Hematopoietic multipotent progenitor cell treated with erythropoietin and hydrocortisone succinate and interleukin-3 and kit ligand, for 6 days (in vitro differentiated cells): ENCODE measurements around the gene AGRP.
"Not testable (repeated sequence)": the region's sequence is repeated elsewhere in the genome, so short reads cannot be mapped to it uniquely, and the experiment has no call there.

Source experiments
- DNase-seq: peaks from one replicate; pipeline ENCODE4 v3.0.0-alpha.2; 2015

The AGRP gene

DNA sequence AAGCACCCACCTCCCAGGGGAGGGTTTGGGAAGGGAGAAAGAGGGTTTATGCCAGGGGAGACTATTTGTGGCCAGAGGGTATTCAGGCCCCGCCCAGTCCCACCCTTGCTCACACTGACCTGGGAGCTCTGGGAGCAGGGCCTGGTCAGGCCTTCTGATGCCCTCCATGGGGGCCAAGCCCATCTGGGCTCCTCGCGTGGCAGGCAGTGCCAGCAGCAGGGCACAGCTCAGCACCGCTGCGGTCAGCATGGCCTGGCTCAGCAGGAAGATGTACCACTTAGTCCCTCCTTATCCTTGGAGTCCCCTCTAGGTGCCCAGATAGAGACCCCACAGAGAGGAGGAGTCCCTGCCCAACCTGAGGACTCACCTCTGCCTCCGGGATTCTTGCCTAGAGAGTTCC lies at the start of gene AGRP:
Gene AGRP (minus strand): TSS at position 398 of the 400 bp plus-strand sequence. CDS start 149 bp downstream, at position 249.
- DNase-seq: no peak

- peak; percentile 57 for DNase-seq
Observed at GRCh38 chr16:67531247-67531646, 47.9 kb upstream of the AGRP start.

GRCh38 chr16:67530013-67530939 lies 46.9 kb upstream of the AGRP start:
- peak; percentile 32 for DNase-seq

DNA sequence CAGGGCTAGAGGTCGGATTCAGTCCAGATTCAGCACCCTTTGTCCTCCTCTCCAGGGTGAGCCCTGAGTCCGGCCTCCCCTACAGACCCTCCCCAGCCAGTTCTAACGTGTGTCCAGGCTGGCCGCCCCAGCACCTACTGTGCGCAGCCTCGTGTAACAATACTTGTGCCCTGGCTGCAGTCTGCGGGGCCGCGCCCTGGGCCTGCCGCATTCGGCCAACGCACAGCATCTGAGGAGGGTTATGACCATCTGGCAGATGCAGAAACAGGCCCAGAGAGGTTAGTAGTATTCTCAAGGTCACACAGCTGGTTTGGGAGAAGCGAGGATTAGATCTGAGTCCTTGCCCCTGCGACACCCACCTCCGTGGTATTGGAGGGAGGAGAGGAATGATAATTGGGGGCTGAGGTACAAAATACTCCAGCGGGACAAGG lies 46.2 kb upstream of the AGRP start:
- DNase-seq: peak; percentile 45

GRCh38 chr16:67528870-67529581 lies 45.7 kb upstream of the AGRP start:
- DNase-seq: peak; percentile 46

GRCh38 chr16:67528222-67528869 lies 45.0 kb upstream of the AGRP start, which contains the start of gene RIPOR1:
TSS of gene RIPOR1 (plus strand) at chr16:67528829. CDS start at chr16:67538447, 9,618 bp downstream.
- DNase-seq: peak; percentile 70

GRCh38 chr16:67526149-67526791 lies 42.9 kb upstream of the AGRP start:
- peak; percentile 90 for DNase-seq

DNA sequence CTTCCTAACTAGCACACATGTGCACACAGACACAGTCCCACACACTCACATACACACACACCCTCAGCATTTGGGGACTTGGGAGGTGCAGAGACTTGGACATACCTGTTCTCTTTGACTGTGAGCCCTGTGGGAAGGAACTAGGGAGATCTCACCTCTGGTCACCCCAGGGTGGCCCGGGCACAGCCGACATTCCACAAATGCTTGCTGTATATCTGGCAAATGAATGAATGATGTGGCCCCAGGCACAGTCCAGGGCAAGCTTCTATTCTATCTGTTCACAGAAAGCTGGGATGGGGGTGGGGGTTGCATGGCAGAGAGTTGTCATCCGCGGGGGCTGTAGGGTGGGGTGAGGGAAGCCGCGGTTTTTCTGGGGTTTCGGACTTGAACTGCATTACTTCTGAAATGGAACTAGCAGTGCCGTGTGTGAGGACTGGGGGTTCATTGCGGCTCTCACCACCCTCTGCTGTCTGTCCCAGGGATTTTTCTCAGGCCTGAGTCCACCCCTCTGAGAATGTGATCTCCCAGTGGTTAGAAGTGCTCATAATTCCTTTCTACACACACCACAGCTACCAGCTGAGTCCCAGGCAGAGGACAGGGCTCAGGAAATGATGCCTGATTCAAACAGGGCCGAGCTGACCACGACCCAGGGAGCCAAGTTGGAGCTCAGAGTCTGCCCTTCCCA lies 42.0 kb upstream of the AGRP start:
- peak; percentile 59 for DNase-seq

DNA sequence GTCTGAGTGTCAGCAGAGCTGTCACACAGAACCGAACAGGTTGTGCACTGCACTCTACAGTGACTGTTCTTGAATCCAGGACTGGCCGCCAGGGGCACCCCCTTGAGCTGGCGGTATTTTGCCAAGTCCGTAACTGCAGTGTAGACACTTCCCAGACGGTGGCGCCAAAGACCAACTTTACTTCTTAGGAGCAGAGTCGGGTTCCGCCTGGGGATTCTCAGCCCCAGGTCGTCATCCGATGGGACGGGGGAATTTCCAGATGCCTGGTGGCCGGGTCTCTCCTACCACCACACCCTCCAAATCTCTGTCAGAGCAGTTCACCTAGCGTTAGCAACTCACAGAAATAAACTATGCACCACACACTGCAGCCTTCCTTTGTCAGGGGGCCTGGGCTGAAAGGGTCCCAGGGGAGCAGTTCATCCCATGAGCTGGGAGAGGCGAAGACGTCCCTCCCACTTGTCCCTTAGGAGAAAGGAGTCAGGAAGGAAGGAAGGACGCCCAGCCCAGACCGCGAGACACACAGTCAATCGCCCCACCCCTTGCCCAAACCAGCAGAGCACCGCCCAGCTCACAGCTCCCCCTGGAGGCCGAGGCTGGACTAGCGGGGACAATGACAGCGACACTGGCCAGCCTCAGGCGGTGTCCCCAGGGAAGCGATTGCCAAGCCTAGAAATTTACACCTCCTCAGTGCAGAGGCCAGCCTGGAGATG lies 37.9 kb upstream of the AGRP start:
- DNase-seq: peak; percentile 98

- no peak for DNase-seq
Observed at GRCh38 chr16:67519242-67519641, 35.9 kb upstream of the AGRP start.

DNA sequence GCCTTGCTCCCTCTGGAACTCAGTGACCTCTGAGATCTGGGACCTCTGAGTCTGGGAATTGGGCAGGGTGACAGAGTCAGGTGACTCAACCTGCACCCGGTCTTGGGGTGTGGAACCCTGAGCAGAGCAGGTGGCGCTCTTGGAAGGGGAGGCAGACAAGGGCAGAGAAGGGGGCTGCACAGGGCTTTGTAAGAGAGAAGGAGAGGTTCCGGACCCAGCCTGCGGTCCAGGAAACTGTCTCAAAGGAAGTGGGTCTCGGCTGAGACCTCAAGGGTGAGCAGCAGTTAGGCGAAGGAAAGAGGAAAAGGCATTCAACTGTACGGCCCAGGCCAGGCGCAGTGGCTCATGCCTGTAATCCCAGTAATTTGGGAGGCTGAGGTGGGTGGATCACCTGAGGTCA lies 35.3 kb upstream of the AGRP start:
- no peak for DNase-seq

DNA sequence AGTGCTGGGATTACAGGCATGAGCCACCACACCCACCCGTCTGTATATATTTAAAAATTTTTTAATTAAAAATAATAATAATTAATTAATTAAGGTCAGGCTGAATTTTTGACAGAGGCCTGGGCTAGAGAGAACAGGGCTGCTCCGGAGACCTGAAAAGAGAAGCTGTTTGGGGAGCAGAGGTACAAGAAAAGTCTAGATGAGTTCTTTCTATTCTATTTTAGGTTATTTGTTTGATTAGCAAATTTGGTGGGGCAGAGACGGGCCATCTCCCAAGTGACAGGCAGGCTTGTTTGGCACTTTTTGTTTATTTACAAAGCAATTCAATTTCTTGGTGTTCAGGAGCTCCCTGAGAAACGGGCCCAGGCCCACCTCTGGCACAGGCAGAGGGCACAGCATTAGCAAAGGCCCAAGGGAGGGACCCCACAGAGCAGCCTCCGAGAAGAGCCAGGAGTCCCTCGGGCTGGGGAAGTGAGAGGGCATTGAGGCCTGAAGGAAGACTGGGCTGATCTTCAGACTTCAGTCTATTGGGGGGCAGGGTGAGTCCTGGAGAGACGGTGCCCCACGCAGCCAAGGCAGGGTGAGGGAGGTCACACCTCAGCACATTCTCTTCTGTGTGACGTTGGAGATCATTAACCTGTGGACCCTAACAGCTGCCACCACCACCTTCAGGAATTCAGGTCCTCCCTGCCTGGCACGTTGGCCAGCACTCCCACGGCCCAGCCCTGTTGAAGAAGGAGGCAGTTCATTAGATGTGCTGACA lies 34.5 kb upstream of the AGRP start:
- no peak for DNase-seq

- no peak for DNase-seq
Observed at GRCh38 chr16:67517155-67517445, 33.8 kb upstream of the AGRP start.

DNA sequence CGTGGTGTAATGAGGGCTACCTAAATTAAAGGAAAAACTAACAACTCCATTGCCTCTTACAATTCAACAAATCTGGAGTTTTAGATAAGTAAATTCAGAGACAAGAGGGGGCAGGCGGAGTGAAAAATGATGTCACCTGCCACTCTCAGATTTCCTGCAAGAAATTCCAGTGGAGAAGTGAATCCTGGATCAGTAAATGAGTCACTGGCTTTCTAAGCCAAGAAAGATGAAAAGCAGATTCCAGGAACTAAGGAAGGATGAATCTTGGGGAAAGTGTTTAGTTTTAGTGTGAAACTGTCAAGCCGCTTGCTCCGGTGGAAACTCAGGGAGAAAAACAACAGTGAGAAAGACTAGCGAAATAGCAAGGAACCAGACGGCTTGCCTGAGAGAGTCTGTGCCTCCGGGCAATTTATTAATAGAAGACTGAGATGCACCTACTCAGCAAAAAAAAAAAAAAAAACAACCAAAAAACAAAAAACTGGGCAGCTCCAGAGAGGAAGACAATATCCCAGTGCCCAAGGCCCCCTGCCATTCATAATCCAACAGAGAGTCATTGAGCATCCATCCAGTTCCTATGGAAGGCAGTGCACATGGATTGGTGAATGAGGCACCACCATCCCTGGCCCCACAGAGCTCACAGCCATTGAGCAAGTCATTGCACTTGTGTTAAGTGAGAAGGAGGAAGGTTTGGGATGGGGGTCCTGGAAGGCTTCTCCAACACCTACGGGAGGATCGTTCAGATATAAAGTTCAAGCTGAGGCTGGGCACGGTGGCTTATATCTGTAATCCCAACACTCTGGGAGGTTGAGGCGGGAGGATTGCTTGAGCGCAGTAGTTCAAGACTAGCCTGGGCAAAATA lies 33.2 kb upstream of the AGRP start:
- no peak for DNase-seq

DNA sequence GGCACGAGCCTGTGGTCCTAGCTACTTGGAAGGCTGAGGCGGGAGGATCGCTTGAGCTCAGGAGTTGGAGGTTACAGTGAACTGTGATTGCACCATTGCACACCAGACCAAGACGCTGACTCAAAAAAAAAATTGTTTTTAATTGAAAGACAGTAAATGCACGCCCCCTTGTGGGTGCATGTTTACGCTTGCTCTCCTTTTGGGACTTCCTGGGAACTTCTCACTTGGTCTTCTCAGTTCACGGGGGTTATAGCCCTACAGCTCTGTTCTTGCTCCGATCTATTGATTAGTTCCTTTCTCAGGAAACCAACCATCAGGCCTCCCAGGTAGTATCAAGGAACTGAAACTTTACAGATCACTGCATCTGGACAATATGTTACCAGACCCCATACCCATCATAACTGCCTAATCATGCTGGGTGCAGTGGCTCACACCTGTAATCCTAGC lies 31.1 kb upstream of the AGRP start:
- DNase-seq: peak; percentile 98

GRCh38 chr16:67513892-67514291 lies 30.5 kb upstream of the AGRP start:
- not testable (repeated sequence) for DNase-seq

DNA sequence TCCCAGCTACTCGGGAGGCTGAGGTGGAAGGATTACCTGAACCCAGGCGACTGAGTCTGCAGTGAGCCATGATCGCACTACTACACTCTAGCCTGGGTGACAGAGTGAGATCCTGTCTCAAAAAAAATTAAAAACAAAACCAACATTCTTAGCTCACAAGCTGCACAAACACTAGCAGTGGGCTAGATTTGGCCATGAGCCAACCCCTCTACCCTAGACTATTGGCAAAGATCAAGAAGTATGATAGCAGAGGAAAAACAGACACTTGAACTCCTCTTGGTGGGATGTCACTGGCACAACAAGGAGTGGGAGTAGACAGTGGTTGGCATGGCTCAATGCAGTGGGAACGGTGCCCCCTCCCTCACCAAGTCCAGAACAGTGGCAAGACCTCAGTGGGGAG lies 25.7 kb upstream of the AGRP start:
- peak; percentile 61 for DNase-seq

DNA sequence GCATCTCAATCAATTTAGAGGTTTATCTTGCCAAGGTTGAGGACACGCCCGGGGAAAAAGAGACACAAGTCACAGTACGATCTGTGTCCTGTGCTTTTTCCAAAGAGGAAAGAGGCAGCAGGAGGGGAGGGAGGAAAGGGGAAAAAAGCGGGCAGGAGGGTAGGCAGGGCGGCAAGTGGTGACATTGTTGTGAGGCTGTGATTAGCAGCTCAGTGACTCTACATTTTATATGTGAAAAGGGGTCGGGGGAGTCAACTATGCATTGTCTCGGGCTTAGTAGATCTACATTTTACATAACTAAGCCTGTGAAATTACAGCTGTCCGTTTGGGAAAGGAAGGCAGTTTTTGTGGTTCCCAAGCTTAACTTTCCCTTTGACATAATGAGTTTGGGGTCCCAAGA lies 23.1 kb upstream of the AGRP start:
- no peak for DNase-seq
